HG02870 (cell line): ENCODE results near the gene CLDN1.

Experiments used
- ATAC-seq: cut with Tn5 transposase; IDR thresholded peaks from one replicate; pipeline ENCODE4 v1.9.1; 2021; ENCODE audit warnings: mild to moderate bottlenecking, moderate library complexity; ENCODE audit not compliant: unreplicated experiment

CLDN1 gene

GRCh38 chr3:190333961-190334360 lies 11.7 kb upstream of the CLDN1 start:
- no peak for ATAC-seq

DNA sequence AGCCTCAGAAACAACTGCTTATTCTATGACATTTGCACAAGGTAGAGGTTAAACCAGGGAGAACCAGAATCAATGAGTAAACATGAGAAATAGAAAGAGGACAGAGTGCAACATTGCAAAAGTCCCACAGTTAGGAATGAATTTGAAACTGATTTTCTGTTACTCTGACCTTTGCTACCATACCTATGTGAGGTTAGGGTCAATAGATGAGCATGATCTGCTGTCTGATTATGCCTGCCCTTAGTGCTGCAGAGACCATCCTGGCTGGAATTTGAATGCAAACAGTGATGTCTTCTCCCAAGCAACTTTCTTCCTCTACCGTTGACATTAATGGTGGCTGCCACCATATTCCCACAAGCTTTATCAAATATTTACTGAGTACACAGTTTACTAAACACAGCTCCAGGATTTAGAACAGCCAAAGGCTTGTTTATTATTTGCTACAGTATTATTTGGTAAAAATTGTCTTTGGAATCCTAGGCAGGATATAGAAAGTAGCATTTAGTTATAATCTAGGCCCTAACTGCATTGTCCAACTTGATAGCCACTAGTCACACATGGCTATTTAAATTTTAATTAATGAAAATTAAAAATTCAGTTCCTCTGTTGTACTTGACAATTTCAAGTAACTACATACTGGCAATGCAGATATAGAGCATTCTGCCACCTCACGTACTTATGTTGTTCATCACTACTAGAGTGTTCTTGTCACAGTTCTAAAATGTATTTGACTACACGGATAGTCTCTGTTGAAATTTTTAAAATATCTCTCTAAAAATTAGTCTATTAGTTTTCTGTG lies 8.9 kb upstream of the CLDN1 start:
- no peak for ATAC-seq

DNA sequence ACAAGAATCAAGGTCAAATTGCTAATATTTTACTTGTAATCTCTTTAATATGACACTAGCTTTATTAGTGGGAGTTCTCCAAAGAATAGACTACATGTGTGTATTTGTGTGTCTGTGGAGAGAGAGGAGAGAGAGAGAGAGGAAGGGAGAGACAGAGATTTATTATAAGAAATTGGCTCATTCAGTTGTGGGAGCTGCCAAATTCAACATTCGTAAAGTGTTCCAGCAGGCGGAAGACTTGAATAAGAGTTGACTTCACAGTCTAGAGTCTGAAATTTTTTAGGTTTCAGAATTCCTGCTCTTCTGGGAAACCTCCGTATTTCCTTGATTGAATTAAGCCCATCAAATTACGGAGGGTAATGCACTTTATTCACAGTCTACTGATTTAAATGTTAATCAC lies 4.7 kb upstream of the CLDN1 start:
- no peak for ATAC-seq

GRCh38 chr3:190326361-190326760 lies 4.1 kb upstream of the CLDN1 start:
- no peak for ATAC-seq

DNA sequence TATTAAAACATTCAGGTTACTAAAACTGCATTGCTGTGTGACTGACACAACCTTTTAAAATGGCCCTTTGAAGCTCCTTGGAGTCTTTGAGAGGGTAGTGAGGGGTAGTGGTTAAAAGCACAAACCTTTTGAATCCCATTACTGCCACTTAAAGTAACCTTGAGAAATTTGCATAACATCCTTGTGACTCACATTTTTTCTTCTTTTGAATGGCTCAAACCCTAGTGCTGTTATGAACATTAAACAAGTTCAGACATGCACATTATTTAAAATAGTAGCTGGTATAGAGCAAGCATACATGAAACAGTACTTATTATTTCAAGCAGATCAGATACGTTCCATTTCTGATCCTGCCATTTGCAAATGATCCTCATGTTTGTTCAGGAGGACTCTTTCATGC lies 3.7 kb upstream of the CLDN1 start:
- no peak for ATAC-seq

GRCh38 chr3:190323246-190323626 lies 990 bp upstream of the CLDN1 start:
- ATAC-seq, result no peak

GRCh38 chr3:190322604-190323245 lies 479 bp upstream of the CLDN1 start:
- ATAC-seq, result no peak

- no peak for ATAC-seq
Observed at GRCh38 chr3:190320594-190321362, 1.5 kb downstream of the CLDN1 start.

DNA sequence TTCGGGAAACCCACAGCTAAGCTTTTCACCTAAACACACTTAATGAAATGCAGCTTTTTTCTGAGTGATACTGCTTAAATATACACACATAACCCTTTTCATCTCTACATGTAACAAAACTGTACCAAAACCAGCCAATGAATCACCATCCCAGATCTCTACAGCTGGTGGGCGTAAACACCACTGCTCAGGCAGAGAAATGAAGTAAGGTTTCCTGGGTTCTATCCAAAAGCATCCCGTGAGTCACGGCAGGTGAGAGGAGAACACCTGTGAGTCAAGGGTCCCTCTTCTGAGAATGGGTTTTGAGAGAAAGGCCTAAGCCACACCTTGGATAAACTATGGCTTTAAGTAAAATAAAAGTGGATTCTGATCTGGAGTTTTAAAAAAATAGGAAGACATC lies 2.6 kb downstream of the CLDN1 start:
- no peak for ATAC-seq

GRCh38 chr3:190318666-190319065 lies 3.6 kb downstream of the CLDN1 start:
- no peak for ATAC-seq

- no peak for ATAC-seq
Observed at GRCh38 chr3:190314741-190315140, 7.5 kb downstream of the CLDN1 start.

GRCh38 chr3:190309414-190309813 lies 12.8 kb downstream of the CLDN1 start:
- ATAC-seq, result no peak

- ATAC-seq, result no peak
Observed at GRCh38 chr3:190308154-190308553, 14.1 kb downstream of the CLDN1 start.

DNA sequence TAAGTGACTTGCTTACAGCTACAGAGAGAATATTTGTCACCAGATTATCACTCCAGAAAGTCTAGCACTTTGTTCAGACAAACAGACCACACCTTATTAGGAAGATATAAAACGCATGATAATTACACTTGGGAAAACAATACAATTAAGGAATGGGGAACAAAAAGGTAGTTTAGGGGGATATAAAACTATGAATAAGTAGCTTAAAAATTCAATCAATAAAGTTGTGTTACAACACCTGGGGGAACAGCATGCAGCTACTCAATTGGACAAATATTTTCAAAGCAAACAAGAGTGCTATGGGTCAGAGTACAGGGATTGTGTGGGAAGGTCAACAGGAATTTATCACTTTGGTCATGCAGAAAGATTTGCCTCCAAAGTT lies 15.1 kb downstream of the CLDN1 start:
- ATAC-seq, result no peak

DNA sequence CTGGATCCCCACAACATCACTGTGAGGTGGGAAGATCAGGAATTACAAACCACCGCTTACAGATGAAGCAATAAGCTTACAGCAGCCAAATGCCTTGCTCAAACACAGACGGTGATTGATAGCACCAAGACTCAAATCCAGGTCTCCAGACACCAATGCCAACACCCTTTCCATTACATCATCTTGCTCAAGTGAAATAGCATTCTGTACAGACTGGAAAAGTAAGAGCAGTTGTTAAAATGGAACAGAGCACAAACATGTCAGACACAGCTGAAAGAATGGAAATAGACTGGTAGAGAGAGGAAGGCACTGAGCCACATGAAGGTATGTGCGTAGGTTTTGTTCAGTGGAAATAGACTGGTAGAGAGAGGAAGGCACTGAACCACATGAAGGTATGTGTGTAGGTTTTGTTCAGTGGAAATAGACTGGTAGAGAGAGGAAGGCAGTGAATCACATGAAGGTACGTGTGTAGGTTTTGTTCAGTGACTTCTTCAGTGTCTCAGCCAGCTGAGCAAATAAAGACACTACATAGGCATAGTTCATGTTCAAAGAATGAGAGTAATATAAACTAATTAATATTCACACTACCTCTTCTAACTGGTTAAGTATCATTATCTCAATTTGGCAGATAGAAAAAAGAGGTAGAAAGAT lies 15.6 kb downstream of the CLDN1 start:
- no peak for ATAC-seq

GRCh38 chr3:190306026-190306425 lies 16.2 kb downstream of the CLDN1 start:
- no peak for ATAC-seq

DNA sequence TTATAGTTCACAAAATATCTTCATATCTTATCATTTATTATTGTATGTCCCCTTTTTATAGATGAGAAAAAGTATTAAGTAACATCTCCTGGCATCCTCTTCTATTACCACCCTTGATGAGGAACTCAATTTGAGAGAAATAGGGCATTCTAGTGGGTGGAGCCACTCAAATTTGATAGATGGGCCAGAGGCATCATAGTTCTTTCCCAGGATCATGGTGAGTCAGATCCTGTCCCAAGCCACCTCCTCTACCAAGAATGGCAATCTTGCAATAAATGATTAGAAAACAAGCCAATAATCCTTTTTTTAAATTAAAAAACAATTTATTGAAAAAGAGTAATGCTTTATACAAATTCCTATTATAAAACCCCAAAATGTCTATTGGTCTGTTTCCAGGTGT lies 16.8 kb downstream of the CLDN1 start:
- ATAC-seq, result no peak

GRCh38 chr3:190303884-190304283 lies 18.4 kb downstream of the CLDN1 start:
- no peak for ATAC-seq

- no peak for ATAC-seq
Observed at GRCh38 chr3:190302212-190302867, 19.9 kb downstream of the CLDN1 start.

DNA sequence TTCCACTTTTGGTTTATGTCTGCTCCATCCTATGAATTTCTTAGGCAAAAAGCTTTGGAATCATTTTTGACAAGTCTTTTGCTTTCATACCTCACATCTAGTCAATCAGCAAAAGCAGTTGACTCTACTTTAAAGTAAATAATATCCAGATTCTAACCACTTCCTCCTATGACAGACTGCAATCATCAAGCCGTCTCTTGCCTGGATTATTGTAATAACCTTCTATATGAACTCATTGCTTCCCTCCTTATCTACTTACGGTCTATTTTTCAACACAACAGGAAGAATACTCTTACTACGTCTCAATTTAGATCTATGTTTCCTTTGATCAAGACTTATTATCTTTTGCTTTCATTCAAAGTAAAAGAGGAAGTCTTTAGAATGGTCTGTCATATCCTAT lies 20.7 kb downstream of the CLDN1 start:
- ATAC-seq, result no peak

DNA sequence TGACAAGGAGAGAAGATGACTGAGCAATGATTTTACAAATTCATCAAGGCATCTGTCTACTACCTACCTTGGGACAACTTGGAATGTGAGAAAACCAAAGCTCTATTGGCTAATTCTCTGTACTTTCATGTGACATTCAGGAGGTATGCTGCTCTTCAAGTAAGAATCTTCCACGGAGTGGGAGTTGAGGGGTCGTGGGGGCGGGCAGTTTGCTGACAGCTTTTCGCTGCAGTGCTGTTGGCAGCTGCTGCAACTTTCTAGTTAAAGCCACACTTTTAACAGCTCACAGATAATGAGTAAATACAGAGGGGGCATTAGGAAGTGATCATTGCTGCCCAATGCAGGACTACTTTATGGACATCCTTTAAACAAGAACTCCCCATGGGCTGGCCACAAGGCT lies 22.3 kb downstream of the CLDN1 start:
- no peak for ATAC-seq
